ENCODE measurements around the gene RAD51B.

Gene RAD51B

GRCh38 chr14:68470361-68470760 is 650.8 kb downstream of the RAD51B start:
- ChIA-PET CTCF (interaction anchor here (0.5 to 0.6 kb wide), 2 partner anchors 162 to 310 kb away, joined by 3 to 7 read pairs; no protein-coding TSS in a partner anchor), POLR2A (ENCODE audit: low non-redundant PET) (no interaction called here)
- no peak for DNase-seq (ENCODE audit: low spot score)
- H3K27ac ChIP-seq = no peak overlapping the region
- TF ChIP-seq CTCF (conservative IDR thresholded peaks at IDR 0.05; ENCODE audit: low read depth) = no peak

- H3K27ac ChIP-seq = peak overlapping the region; percentile 13; the same call in 1 of the 2 replicates
- no peak for TF ChIP-seq CTCF (conservative IDR thresholded peaks at IDR 0.05; ENCODE audit: low read depth)
- ChIA-PET POLR2A (ENCODE audit: low non-redundant PET) (interaction anchor here (0.6 kb wide), 1 partner anchor 322 kb away, joined by 3 read pairs; no protein-coding TSS in a partner anchor), CTCF (interaction anchor here (0.5 to 0.6 kb wide), 2 partner anchors 161 to 311 kb away, joined by 3 to 7 read pairs; no protein-coding TSS in a partner anchor)
- DNase-seq (ENCODE audit: low spot score) = no peak
Measured at GRCh38 chr14:68471029-68471963, 651.7 kb downstream of the RAD51B start.

DNA sequence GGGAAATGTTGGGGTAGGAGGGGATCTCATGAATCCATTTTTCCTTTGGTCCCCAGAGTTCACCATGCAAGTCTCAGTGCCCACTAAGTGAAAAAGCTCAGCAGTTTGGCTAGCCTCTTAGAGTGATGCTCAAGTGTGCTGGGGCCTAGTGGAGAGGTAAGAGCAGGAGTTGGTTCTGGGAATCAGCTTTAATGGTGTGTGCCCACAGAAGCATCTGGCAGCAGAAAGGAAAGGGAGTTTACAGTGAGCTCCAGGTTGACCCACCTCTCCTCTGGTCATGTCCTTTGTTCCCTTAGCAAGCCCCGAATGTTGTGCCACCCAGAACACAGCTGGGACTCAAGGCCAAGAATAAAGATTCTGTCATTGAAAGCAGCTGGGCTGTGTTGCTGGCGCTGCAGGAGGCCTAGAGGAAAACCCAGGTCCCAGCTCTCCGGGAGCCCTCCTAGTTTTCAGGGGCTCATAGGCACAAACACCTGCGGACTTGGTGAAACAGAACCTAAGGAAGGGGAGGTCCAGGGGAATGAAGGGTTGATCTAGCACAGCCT is 652.5 kb downstream of the RAD51B start:
- ChIA-PET POLR2A (ENCODE audit: low non-redundant PET) (no interaction called here), CTCF (no interaction called here)
- TF ChIP-seq CTCF (conservative IDR thresholded peaks at IDR 0.05; ENCODE audit: low read depth) = no peak
- H3K27ac ChIP-seq = peak overlapping the region; percentile 13; the same call in 1 of the 2 replicates
- DNase-seq (ENCODE audit: low spot score) = no peak

DNA sequence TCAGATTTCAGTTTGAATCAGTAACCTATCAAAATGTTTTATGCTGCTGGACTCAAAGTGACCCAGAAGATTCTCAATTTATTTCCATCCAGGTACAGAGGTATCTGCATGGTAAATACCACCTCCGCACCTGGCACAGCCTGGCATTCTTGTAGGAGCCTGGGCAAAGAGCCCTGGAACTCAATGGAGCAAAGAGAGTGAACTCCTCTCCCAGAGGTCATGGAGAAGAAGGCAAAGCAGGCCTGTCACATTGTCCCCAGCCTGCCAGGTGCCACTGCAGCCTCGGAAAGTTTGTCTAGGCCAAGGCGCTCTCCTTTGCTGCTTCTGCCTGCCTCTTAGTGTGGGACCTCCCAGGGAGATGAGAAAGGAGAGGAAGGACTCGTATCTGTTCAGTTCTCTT is 653.5 kb downstream of the RAD51B start:
- no peak for TF ChIP-seq CTCF (conservative IDR thresholded peaks at IDR 0.05; ENCODE audit: low read depth)
- CTCF ChIA-PET = no interaction called here
- DNase-seq (ENCODE audit: low spot score) = no peak
- H3K27ac ChIP-seq = no peak overlapping the region
- POLR2A ChIA-PET (ENCODE audit: low non-redundant PET) = no interaction called here

GRCh38 chr14:68473794-68474193 is 654.2 kb downstream of the RAD51B start:
- ChIA-PET CTCF (no interaction called here), POLR2A (ENCODE audit: low non-redundant PET) (no interaction called here)
- no peak for DNase-seq (ENCODE audit: low spot score)
- no peak for TF ChIP-seq CTCF (conservative IDR thresholded peaks at IDR 0.05; ENCODE audit: low read depth)
- no peak overlapping the region for H3K27ac ChIP-seq

GRCh38 chr14:68474741-68475140 is 655.2 kb downstream of the RAD51B start:
- POLR2A ChIA-PET (ENCODE audit: low non-redundant PET) = no interaction called here
- no peak for DNase-seq (ENCODE audit: low spot score)
- no peak for TF ChIP-seq CTCF (conservative IDR thresholded peaks at IDR 0.05; ENCODE audit: low read depth)
- H3K27ac ChIP-seq = no peak overlapping the region
- CTCF ChIA-PET = no interaction called here

All from RWPE1 (cell line).